GM23338 (cell line): Measurements from ENCODE around the gene APOL2.

Experiments used
- CREB1 ChIP-seq: fragments of 250-450 bp; sonication (Bioruptor Pico); IDR thresholded peaks from 2 replicates; pipeline ENCODE4 v1.5.0; 2020; ENCODE audit warnings: low read depth, mild to moderate bottlenecking, moderate library complexity
- CTCF ChIP-seq, 2 experiments: fragments of 200-600 bp in 1 of 2; sonication (generic) in 1 of 2; conservative IDR thresholded peaks; 2 replicates each; pipeline versions ENCODE4 v1.5.1 to v1.6.1; 2016 to 2017; ENCODE audit warnings: antibody characterized with exemption in 2 of 2, low read depth in 2 of 2, mild to moderate bottlenecking in 2 of 2, moderate library complexity in 1 of 2
- ETS1 ChIP-seq: IDR thresholded peaks from 2 replicates; pipeline ENCODE4 v1.6.1; 2016; ENCODE audit warnings: antibody characterized with exemption
- EZH2 ChIP-seq: fragments of 200-600 bp; sonication (generic); IDR thresholded peaks from one replicate; pipeline ENCODE4 v1.8.0; 2017; ENCODE audit warnings: antibody characterized with exemption, mild to moderate bottlenecking, low read depth; ENCODE audit not compliant: unreplicated experiment
- EZH2phosphoT487 ChIP-seq: fragments of 200-600 bp; sonication (generic); IDR thresholded peaks from one replicate; pipeline ENCODE4 v1.8.1; 2018; ENCODE audit warnings: antibody characterized with exemption; ENCODE audit not compliant: unreplicated experiment
- JUNB ChIP-seq: IDR thresholded peaks from one replicate; pipeline ENCODE4 v1.6.1; 2016; ENCODE audit warnings: antibody characterized with exemption; ENCODE audit not compliant: unreplicated experiment
- NANOG ChIP-seq: IDR thresholded peaks from 2 replicates; pipeline ENCODE4 v1.6.1; 2016; ENCODE audit warnings: antibody characterized with exemption, borderline replicate concordance
- POLR2AphosphoS5 ChIP-seq: IDR thresholded peaks from 2 replicates; pipeline ENCODE4 v1.6.1; 2016; ENCODE audit warnings: antibody characterized with exemption, low read depth
- REST ChIP-seq: IDR thresholded peaks from one replicate; pipeline ENCODE4 v1.6.1; 2018; ENCODE audit warnings: antibody characterized with exemption; ENCODE audit not compliant: unreplicated experiment
- STAT1 ChIP-seq: IDR thresholded peaks from one replicate; pipeline ENCODE4 v1.6.1; 2016; ENCODE audit warnings: antibody characterized with exemption; ENCODE audit not compliant: unreplicated experiment
- ZNF114 ChIP-seq: fragments of 250-450 bp; sonication (Bioruptor Pico); IDR thresholded peaks from 2 replicates; pipeline ENCODE4 v1.5.0; 2020; ENCODE audit warnings: mild to moderate bottlenecking, moderate library complexity

GRCh38 chr22:36238373-36239149 lies 766 bp downstream of the APOL2 start:
- no peak for TF ChIP-seq EZH2
- TF ChIP-seq CTCF (conservative IDR thresholded peaks at IDR 0.05; ENCODE audit: low read depth in 2 of 2): no peak
- no peak for TF ChIP-seq JUNB
- TF ChIP-seq REST: no peak
- no peak for TF ChIP-seq POLR2AphosphoS5
- TF ChIP-seq EZH2phosphoT487: no peak
- no peak for TF ChIP-seq CREB1 (CRISPR knock-in tag)
- TF ChIP-seq ETS1: no peak
- no peak for TF ChIP-seq NANOG
- TF ChIP-seq ZNF114 (CRISPR knock-in tag): no peak
- TF ChIP-seq STAT1: no peak
